KG1 (cell line): ENCODE measurements around the gene MPI.

Experiments used
- DNase-seq: peaks from one replicate; lab custom pipeline; 2025; lab: John Stamatoyannopoulos, UW

The MPI gene, protein sequence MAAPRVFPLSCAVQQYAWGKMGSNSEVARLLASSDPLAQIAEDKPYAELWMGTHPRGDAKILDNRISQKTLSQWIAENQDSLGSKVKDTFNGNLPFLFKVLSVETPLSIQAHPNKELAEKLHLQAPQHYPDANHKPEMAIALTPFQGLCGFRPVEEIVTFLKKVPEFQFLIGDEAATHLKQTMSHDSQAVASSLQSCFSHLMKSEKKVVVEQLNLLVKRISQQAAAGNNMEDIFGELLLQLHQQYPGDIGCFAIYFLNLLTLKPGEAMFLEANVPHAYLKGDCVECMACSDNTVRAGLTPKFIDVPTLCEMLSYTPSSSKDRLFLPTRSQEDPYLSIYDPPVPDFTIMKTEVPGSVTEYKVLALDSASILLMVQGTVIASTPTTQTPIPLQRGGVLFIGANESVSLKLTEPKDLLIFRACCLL

DNA sequence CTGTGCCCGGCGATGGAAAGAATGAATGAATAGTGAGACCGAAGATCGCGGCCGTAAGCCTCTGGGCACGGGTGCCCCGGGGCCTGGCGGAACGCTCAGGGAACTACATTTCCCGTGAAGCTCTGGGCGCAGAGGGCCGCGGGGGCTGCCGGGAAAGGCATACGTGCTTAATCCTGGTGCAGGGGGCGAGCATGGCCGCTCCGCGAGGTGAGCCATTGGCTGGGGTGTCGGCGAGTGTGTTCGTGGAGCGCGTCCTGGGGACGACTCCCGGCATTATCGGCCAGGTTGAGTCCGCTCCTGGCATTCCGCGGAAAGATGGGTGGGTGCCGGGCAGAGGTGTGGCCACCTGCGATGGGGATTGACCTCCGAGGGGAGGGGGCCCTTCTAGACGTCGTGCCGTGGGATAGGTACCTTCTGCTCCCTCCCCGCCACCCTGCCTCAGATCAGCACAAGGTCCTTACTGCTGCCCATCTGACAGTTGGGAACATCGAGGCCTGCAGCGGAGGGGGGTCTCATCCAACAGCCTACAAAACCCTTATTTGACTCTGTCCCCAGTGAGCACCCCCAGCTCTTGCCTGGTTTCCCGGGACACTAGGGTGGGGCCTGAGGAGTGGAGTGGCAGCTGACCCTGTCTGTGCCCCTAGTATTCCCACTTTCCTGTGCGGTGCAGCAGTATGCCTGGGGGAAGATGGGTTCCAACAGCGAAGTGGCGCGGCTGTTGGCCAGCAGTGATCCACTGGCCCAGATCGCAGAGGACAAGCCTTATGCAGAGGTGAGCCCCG lies at the start of gene MPI:
Gene MPI, plus strand, starts transcription at position 160 of the 782 bp plus-strand sequence. Its CDS starts 32 bp downstream, at position 192.
- DNase-seq = peak; percentile 34

DNA sequence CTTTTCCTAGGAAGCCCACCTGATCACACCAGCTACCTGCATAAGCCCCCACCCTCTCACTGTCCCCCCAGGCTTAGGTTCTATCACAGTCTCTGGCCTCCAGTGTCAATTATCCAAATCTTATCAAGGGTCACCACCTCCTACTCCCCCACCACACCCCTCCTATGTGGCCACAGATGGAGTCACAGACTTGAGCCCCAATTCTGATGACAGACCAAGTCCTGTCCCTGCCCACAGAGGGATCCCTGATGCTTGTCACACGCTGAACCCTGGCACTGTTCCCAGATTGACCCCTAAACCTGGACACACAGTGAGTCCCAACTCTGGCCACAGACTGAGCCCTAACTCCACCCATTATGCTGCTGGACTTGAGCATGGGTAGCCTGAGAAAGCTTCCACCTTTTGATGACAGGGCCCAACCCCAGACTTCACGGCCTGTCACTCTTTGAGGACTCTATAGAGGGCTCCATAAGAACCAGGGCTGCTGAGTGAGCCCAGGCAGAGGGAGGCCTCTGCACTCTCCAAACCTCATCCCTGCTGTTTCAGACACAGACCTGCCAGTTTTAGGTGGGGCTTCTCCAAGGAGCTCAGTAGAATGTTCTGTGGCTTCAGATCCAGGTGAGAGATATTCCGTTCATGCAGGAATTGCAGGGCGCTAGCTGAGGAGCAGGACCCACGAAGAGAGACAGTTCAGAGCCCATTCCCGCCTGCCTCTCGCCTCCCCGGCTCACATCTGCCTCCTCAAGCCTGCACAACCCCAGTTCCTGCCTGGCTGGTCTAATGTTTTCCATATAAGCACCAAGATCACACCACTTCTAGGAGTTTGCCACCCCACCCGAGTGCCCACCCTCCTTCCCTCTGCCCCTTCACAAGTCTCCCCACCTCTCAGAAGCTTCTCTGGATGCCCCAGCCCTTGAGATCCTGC lies 48.7 kb upstream of the MPI start:
- no peak for DNase-seq

DNA sequence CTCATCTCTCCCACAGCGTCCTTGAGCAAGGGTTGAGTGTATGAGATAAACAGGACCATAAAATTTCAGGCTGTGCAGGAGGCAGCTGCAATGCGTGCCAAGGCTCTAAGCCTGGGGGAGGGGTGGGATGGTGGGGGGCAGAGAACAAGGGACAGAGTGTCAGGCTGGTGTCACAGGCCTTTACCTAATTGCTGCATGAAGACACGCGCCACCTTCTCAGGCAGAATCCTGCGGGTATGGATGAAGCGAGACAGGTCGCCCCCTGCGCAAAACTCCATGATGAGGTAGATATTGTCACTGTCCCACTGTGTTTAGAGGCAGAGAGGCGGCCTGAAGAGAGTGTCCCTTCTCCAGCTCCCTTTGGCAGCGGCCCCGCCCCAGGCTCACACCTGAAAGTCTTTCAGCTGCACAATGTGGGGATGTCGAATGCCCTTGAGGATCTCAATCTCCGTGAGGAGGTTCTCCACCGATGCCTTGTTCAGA lies 47.9 kb upstream of the MPI start:
- no peak for DNase-seq

DNA sequence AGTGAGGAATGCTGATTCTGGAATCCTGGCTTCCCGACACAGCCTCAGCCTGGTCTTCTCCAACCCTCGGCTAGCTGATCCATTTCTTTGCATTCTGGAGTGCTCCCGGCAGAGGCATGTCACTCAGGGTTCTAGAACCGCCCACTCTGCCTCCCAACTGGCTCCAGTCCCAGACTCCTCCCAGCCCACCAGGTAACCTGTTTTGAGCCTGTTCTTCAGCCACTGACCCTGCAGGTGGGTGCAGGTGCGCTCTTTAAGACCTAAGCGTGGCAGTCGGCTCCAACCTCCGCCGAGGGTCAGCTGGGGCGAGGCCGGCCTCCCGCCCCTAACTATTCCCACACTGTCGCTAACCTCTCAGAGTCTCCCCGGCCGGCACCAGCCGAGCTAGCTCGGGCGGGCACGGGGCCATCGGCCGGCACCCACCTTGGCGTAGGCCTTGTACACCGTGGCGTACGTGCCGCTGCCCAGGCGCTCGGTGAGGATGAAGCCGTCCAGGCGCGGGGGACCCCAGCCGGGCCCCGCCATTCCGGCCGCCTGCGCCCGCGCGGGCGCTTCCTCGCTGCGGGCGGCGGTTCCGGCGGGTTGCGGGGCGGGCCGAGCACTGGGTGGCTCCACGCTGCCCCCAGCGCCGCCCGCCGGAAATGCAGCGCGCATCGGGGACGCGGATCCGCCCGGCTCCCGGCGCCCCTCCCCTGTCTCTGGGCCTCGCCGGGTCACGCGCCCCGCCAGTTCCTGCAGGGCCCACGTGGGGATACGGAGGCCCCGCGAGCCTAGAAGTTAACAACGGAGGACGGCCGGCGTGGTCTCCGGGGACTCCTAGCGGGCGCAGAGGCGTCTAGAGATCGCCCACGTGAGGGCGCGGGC lies 47.0 kb upstream of the MPI start, which contains the start of gene ULK3:
Gene ULK3, minus strand, starts transcription at position 576 of the 864 bp plus-strand sequence. Its CDS starts 51 bp downstream, at position 525.
- peak; percentile 85 for DNase-seq

DNA sequence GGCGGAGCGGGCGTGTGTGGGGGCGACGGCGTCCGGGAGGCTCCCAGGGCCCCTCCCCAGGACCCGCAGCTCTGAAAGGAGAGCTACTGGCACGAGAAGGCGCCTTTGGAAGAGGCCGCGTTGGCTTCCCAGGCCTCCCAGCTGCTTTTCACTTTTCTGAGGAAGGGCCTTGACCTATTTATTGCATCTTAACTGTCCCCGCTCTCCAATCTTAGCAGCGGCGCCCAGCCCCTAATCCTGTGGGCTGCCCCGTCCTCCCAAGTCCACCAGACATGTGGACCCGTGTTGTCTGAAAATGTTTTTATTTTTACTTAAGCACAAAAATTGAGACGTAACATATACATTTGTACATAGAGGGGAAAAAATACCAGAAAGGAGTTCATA lies 46.4 kb upstream of the MPI start:
- DNase-seq = no peak

DNA sequence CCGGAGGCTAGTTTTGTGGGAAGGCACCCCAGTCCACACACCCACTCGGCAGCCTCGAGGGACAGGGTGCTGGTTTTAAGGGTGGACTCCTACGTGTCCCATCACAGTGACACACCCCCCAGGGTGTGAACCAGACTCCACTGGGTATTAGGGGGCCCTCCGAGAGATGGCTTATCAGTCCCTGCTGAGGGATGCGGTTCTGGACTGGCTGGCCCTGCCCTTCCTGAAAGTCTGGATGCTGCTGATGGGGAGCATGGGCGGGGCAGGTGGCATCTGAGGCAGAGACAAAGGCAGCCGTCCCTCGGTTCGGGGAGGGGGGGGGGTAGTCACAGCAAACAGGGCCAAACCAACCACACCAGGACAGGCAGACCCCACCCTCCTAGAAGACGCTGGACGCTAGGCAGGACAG lies 45.9 kb upstream of the MPI start:
- DNase-seq = no peak

DNA sequence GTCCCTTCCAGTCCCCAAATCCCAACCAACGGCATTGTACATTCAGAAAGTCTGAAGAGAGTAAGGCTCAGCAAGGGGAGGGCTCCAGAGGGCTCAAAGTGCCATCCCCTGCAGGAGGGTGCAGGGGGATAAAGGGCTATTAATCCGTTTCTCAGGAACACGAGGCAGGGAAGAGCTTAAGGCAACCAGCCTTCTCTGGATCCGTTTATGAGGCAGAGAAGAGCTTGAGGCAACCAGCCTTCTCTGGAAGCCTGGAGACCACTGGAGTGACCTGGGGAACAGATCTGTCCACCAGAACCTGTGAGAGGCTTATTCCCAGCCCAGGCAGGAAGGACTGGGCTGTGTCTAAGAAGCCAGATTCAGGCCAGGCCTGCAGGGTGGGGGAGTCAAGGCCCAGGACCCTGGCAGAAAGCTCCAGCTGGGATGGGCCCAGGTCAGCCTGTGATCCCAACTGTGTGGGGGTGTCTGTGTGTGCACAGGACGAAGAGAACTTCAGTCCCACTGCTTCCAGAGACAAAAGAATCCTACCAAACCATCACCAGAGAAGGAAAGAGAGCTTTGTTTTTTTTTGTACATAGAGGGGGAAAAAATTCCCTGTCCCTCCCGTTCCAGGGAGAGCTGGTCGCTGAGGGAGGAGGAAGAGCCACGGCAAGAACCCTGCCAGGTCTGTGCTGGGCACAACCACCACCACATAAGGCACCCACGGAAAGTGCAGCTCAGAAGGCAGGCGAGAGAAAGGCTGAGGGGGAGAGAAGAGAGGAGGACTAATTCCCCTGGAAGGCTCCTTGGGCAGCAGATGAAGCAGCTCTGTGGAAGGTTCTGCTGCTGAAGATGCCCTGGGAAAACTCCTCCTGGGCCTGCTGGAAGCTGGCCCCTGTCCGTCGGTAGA lies 45.3 kb upstream of the MPI start:
- no peak for DNase-seq

DNA sequence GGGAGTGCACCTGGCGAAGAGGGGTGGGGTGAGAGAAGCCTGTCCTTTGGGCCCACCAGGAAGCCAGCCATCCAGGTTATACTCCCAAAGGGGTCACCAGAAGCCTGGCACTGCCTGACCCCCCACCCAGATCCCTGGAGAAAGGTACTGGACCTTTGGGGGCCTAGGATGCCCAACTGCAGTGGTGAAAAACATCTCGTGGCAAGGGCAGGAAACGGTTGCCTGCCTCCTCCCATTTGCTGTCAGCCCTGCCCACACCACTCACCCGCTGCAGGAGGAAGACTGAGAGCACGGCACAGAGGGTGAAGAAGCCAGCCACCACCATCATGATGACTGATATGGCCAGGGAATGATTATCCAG lies 44.7 kb upstream of the MPI start:
- no peak for DNase-seq

DNA sequence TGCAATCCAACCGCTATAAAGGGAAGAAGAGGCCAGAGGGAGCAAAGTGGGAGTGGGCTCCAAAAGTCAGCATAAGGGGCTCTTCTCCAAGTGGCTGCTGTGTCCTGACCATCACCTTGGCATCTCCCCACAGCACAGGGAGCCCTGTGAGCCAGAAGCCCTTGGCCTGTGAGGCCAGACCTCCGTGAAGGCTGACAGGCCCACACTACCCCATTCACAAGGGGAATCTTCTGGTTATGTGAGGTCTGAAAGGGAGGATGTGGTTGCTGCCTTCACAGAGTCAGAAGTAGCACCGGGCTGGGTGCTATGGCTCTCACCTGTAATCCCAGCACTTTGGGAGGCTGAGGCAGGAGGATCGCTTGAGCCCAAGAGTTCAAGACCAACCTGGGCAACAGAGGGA lies 44.3 kb upstream of the MPI start:
- DNase-seq = no peak

DNA sequence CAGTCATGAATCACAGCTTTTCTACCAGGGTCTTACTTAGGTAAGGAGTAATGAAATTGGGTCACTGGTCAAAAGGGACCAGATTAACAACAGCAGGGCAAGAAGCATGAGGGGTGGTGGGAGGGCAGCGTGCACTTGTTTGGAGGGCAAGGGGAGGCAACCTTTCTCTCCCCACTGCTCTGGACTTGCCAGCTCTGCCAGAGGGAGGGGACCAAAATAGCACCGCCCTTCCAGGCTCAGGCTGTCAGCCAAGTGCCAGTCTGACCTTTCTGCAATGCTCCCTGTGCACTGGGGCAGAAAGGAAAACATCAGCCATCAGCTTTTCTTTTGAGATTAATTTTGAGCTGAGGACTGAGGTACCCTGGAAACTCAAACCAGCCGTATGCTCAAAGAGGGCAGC lies 42.4 kb upstream of the MPI start:
- DNase-seq = no peak

DNA sequence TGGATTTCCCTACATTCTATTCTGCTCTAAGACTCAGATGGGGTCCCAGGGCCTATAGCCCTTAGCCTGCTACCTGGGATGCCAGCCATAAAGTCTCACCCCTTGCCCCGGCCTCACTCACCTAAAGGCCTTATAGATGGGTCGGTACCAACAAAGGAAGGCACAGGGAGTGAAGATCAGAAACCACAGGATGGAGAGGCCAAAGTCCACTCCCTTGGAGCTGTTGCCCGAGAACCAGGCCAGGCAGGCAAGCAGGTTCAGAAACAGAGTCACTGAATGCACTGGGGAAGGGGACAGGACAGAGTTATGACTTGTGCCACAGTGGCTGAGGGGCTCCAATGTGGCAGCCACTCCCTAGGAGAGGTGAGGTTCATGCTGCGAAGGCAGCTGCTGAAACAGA lies 39.4 kb upstream of the MPI start:
- no peak for DNase-seq

DNA sequence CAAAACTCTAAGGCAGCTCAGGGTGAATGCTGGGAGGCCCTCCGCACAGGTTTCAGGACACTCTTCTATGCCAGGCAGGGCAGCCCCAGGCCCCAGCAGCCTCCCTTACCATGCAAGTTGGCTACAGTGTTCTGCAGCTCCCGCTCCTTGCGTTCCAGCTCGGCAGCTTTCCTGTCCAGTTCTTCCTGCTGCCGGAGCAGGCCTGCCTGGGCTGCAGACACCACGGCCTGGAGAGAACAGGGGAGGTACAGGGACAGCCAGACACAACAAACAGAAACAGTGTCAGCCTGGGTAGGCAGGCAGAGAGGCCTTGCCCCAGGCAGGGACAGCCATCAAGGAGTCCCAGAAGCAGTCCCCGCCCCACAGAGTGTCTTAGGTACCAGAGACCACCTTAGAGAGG lies 37.9 kb upstream of the MPI start:
- no peak for DNase-seq

DNA sequence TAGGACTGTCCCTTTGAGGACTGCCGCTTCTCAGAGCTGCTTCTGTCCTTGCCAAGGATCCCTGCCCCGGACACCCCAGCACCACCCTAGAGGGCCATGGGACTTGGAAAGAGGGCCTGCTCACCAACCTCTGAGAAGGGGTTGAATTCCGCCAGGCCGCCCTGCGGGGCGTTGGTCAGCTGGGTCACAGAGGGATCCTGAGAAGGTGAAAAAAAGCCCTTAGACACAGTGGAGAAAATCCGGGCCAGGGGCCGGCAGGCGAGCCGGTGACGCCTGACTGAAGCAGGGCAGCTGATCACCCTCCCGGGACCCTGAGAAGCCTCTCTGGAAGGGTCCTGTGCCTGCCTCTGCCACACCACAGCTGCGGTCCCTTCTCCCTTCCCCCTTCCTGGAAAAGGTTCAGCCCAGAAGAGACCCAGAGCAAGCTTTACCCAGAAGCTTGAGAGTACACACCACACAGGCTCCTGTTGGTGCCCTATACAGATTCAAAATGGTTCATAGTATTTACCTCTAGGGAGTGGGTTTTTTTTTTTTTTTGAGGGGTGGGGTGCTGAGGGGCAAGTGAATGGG lies 35.3 kb upstream of the MPI start:
- no peak for DNase-seq

DNA sequence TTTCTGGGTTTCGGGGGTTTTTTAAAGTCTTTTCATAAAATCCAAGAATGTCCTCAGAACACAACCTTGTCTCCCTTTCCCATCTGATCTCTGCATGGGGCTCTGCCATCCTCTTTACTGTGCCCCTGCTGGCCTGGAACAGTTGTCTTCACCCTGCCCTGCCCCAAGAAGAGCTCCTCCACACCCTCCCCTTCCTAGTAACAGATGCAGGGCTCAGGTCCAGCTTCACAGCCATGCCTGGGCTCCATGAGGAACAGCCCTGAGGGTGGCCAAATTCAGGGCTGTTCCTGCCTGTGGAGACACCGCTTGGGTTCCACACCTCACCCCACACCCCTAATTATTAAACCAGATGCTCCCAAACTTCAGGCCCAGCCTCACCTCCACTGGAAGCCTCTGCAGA lies 34.0 kb upstream of the MPI start:
- DNase-seq = no peak

DNA sequence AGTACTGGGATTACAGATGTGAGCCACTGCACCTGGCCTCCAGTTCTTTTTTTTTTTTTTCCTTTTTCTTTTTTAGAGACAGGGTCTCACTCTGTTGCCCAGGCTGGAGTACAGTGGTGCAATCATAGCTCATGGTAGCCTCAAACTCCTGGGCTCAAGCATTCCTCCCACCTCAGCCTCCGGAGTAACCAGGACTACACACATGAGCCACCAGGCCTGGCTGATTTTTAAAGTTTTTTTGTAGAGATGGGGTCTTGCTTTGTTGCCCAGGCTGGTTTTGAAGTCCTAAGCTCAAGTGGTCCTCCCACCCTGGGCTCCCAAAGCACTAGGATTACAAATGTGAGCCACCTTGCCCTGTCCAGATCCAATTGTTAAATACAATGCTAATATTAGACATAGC lies 33.3 kb upstream of the MPI start:
- no peak for DNase-seq

DNA sequence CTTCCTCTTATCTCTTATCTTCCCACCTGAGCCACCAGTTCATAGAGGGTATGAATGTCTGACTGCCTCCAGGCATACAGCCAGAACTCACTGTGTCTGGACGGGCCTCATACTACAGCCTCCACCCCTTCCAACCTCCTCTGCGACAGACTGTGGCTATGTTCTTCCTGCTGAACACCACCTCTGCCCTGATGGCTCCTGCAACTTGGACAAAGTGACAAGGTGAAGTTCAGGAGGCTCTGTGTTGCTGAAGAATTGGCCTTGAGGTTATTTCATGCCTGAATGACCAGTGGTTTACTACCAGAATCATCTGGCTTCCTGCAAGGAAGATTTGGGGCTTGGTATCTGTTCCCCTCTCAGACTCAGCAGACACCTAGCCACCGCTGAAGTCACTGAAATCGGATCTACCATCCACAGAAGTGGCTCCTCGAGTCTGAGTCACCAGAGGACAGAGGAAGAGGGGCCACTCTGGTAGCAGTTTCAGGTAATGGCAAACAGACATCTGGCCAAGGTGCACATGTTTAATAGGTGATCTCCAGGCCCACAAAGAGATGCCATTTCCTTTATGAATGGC lies 32.7 kb upstream of the MPI start:
- no peak for DNase-seq

DNA sequence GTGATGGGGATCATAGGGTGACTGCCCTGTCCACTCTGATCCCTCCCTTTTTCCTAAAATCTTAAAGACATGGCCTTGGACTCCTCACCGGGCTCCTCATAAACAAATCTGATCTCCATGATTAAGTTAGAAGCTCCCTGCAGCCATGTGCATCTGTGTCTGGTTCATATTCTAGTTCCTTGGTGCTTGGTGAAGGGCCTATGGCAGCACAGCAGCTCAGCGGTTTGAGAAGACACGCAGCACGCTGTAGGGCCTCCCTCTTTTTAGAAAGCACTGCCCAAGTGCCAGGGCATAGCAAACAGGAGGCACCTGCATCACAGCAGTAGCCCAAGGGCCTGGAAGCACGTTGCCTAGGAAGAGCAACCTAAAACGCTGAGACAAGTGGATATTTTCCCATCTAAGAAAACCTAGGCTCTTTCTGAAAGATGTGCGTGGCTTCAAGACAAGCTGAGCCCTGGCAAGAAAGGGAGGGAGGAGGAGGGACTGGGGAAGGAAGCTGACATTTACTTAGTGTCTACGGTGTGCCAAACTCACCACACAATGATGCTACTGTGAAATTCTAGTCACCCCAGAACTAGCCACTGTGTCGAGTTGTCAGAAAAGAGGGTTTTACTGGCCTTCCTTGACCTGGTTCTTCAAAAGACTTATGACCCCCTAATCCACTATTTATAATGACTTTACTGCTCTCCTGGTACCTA lies 32.0 kb upstream of the MPI start:
- no peak for DNase-seq

DNA sequence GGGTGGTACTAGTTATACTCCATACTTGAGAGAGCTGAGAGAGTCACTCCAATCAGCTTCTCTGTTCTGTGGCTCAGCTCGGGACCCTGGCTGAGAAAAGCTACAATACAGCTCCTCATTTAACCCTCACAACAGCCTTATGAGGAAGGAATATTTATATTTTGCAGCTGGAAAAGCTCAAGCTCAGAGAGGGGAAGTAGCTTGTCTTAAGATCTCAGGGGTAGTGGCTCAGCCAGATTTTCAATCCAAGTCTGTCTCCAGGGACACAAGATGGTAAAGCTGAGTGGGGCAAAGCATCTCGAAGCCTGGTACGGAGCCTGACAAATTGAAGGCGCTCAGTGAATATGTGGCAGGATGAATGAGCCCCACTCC lies 31.5 kb upstream of the MPI start:
- DNase-seq = no peak
